K562 (cell line): ENCODE data around the gene FAM98C. TPM values are rescaled to one million over a fixed set of nuclear protein-coding genes. Genes with fewer than 3 reads are reported as not detected.

Source experiments
- BACH1 ChIP-seq: fragments of 200-800 bp; sonication (Bioruptor generic); IDR thresholded peaks from 2 replicates; pipeline ENCODE4 v1.6.1; 2016; ENCODE audit warnings: missing genetic modification characterization, missing compliant biosample characterization
- BRCA1 ChIP-seq, 2 experiments: fragments of 450-650 bp in 1 of 2; sonication (generic) in 1 of 2; formaldehyde crosslinking in 1 of 2; IDR thresholded peaks; 2 replicates each; pipeline versions ENCODE4 v1.5.0 to v1.6.1; 2017 to 2020; ENCODE audit warnings: mild to moderate bottlenecking in 1 of 2, missing genetic modification reagents in 1 of 2
- CSDE1 ChIP-seq, 2 experiments: fragments of 450-650 bp; IDR thresholded peaks; 2 replicates each; pipeline ENCODE4 v1.6.1; 2016; ENCODE audit warnings: mild to moderate bottlenecking in 1 of 2
- ETV6 ChIP-seq, 3 experiments: fragments of 150-350 bp in 1 of 3; sonication (generic) in 1 of 3; formaldehyde crosslinking in 1 of 3; IDR thresholded peaks; 2 replicates each; pipeline versions ENCODE4 v1.6.1 to v1.8.0; 2014 to 2022; ENCODE audit warnings: borderline replicate concordance in 2 of 3, low read depth in 2 of 3, antibody characterized with exemption in 1 of 3, low read length in 1 of 3, mild to moderate bottlenecking in 1 of 3, missing genetic modification reagents in 1 of 3
- NUFIP1 ChIP-seq: fragments of 450-650 bp; IDR thresholded peaks from 2 replicates; pipeline ENCODE4 v1.6.1; 2018; ENCODE audit not compliant: partially characterized antibody
- POLR2AphosphoS5 ChIP-seq: IDR thresholded peaks from 2 replicates; pipeline ENCODE4 v1.6.1; 2011; ENCODE audit warnings: mild to moderate bottlenecking, low read depth, low read length, moderate library complexity; ENCODE audit not compliant: control insufficient read depth, insufficient read depth
- TAF7 ChIP-seq: fragments of 450-650 bp; IDR thresholded peaks from 2 replicates; pipeline ENCODE4 v1.6.1; 2016; ENCODE audit warnings: missing genetic modification characterization, missing compliant biosample characterization
- WHSC1 ChIP-seq: IDR thresholded peaks from one replicate; pipeline ENCODE4 v1.6.1; 2012; ENCODE audit warnings: low read length, control low read depth, inconsistent platforms
- ZNF133 ChIP-seq: fragments of 250-450 bp; sonication (Bioruptor Pico); IDR thresholded peaks from 2 replicates; pipeline ENCODE4 v1.4.0; 2020; ENCODE audit warnings: mild to moderate bottlenecking
- ZNF175 ChIP-seq: fragments of 200-800 bp; sonication (Bioruptor generic); IDR thresholded peaks from 2 replicates; pipeline ENCODE4 v1.6.1; 2016; ENCODE audit warnings: low read depth, mild to moderate bottlenecking, missing genetic modification characterization, missing compliant biosample characterization
- ZNF77 ChIP-seq: fragments of 250-450 bp; sonication (Bioruptor Pico); IDR thresholded peaks from 2 replicates; pipeline ENCODE4 v1.5.0; 2020
- ZNF785 ChIP-seq: fragments of 250-450 bp; sonication (Bioruptor Pico); IDR thresholded peaks from 2 replicates; pipeline ENCODE4 v1.4.0; 2020; ENCODE audit warnings: mild to moderate bottlenecking
- polyA plus RNA-seq, 8 experiments: library from polyadenylated mRNA; depleted of rRNA in 4 of 8; stranded (reverse) in 5 of 8; unstranded in 3 of 8; fragments of >200 nt; fragmentation: Nextera tagmentation in 2 of 8; fragmentation: Illumina TruSeq in 1 of 8; extraction: Ambion mirVana in 2 of 8; extraction: Trizol in 1 of 8; gene quantifications; 2 replicates each; pipeline versions ENCODE4 v1.2.1 to v1.2.3, GENCODE V29; 2011 to 2014; ENCODE audit warnings: inconsistent platforms in 1 of 8, missing spikeins in 1 of 8
- total RNA-seq, 7 experiments: library from RNA; depleted of rRNA in 6 of 7; stranded (reverse); fragments of >200 nt in 6 of 7; fragmentation: Illumina TruSeq in 2 of 7; extraction: Trizol in 2 of 7; gene quantifications; 2 replicates each; pipeline versions ENCODE4 v1.2.1 to v1.2.3, GENCODE V29; 2011 to 2021; ENCODE audit warnings: low replicate concordance in 1 of 7
- TF ChIP-seq, protein P1 (sequence below), 2 experiments: fragments of 150-350 bp in 1 of 2; IDR thresholded peaks; 2 replicates each; pipeline ENCODE4 v1.6.1; 2012 to 2016; ENCODE audit warnings: low read depth in 2 of 2, low read length in 2 of 2, mild to moderate bottlenecking in 1 of 2, moderate library complexity in 1 of 2
- TF ChIP-seq, protein P2 (sequence below): fragments of 250-450 bp; sonication (Bioruptor Pico); IDR thresholded peaks from 2 replicates; pipeline ENCODE4 v1.8.0; 2021; ENCODE audit warnings: borderline replicate concordance, mild to moderate bottlenecking, moderate library complexity; ENCODE audit not compliant: poor library complexity, severe bottlenecking
- TF ChIP-seq, protein P3 (sequence below): sonication (generic); formaldehyde crosslinking; IDR thresholded peaks from 2 replicates; pipeline ENCODE4 v1.8.0; 2023; ENCODE audit warnings: mild to moderate bottlenecking, missing genetic modification reagents
- TF ChIP-seq, protein P4 (sequence below): fragments of 450-650 bp; IDR thresholded peaks from 2 replicates; pipeline ENCODE4 v1.6.1; 2017; ENCODE audit warnings: antibody characterized with exemption, mild to moderate bottlenecking

Gene FAM98C
- total and polyA plus RNA-seq, 9 of the 15 experiments (the other 6 are each of a cell fraction or from before 2014, with no cell fraction given): 1.7 to 43.8 (median 13.7) TPM

DNA sequence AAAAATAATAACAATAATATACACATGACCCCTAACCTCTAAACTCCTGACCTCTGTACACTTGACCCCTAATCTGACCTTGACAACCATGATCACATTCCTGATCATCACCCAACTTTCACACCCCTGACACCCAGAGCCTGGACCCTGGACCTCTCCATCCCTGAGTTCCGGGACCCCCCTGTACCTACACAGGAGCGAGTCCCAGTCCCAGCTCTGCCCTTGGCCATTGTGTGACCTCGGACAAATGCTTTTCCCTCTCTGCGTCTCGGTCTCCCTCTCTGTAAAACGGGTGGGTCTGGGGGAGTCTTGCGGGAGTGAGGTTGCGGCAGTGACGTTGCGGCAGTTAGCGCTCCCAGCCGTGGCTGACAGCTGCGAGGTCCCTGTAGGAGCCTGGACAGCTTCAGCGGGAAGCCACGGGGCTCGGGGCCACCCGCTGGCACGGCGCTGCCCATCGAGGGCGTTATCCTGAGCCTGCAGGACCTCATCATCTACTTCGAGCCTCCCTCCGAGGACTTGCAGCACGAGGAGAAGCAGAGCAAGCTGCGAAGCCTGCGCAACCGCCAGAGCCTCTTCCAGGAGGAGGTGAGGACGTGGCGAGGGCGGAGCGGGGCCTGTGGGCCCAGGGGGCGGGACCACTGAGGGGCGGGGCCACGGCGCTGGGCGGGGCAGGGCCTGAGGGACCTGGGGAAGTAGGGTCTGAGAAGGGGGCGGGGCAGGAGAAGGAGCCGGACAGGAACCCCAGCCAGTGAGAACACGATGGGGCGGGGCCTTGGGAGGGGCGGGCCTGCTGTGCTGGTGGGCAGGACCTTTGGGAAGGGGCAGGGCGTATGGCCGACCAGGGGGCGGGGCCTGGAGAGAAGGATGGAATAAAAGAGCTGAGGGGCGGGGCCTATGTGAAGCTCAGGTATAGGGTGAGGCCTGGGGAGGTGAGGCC, 49.8 kb downstream of the FAM98C start (continued):
- TF ChIP-seq, protein P1, sequence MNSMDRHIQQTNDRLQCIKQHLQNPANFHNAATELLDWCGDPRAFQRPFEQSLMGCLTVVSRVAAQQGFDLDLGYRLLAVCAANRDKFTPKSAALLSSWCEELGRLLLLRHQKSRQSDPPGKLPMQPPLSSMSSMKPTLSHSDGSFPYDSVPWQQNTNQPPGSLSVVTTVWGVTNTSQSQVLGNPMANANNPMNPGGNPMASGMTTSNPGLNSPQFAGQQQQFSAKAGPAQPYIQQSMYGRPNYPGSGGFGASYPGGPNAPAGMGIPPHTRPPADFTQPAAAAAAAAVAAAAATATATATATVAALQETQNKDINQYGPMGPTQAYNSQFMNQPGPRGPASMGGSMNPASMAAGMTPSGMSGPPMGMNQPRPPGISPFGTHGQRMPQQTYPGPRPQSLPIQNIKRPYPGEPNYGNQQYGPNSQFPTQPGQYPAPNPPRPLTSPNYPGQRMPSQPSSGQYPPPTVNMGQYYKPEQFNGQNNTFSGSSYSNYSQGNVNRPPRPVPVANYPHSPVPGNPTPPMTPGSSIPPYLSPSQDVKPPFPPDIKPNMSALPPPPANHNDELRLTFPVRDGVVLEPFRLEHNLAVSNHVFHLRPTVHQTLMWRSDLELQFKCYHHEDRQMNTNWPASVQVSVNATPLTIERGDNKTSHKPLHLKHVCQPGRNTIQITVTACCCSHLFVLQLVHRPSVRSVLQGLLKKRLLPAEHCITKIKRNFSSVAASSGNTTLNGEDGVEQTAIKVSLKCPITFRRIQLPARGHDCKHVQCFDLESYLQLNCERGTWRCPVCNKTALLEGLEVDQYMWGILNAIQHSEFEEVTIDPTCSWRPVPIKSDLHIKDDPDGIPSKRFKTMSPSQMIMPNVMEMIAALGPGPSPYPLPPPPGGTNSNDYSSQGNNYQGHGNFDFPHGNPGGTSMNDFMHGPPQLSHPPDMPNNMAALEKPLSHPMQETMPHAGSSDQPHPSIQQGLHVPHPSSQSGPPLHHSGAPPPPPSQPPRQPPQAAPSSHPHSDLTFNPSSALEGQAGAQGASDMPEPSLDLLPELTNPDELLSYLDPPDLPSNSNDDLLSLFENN (IDR thresholded peaks at IDR 0.05; ENCODE audit: low read depth in 2 of 2, low read length in 2 of 2): no peak
- TF ChIP-seq, protein P2, sequence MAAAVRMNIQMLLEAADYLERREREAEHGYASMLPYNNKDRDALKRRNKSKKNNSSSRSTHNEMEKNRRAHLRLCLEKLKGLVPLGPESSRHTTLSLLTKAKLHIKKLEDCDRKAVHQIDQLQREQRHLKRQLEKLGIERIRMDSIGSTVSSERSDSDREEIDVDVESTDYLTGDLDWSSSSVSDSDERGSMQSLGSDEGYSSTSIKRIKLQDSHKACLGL: no peak
- no peak for TF ChIP-seq BACH1 (tag)
- TF ChIP-seq, protein P3, sequence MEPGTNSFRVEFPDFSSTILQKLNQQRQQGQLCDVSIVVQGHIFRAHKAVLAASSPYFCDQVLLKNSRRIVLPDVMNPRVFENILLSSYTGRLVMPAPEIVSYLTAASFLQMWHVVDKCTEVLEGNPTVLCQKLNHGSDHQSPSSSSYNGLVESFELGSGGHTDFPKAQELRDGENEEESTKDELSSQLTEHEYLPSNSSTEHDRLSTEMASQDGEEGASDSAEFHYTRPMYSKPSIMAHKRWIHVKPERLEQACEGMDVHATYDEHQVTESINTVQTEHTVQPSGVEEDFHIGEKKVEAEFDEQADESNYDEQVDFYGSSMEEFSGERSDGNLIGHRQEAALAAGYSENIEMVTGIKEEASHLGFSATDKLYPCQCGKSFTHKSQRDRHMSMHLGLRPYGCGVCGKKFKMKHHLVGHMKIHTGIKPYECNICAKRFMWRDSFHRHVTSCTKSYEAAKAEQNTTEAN (CRISPR knock-in tag): no peak
- no peak for TF ChIP-seq ZNF77 (CRISPR knock-in tag)
- TF ChIP-seq POLR2AphosphoS5: no peak; the same call in 1 of the 2 replicates
- TF ChIP-seq TAF7: no peak; the same call in 1 of the 2 replicates
- TF ChIP-seq ZNF175: no peak
- TF ChIP-seq NUFIP1: peak; percentile 51
- no peak for TF ChIP-seq ZNF785 (CRISPR knock-in tag)
- TF ChIP-seq, protein P4, sequence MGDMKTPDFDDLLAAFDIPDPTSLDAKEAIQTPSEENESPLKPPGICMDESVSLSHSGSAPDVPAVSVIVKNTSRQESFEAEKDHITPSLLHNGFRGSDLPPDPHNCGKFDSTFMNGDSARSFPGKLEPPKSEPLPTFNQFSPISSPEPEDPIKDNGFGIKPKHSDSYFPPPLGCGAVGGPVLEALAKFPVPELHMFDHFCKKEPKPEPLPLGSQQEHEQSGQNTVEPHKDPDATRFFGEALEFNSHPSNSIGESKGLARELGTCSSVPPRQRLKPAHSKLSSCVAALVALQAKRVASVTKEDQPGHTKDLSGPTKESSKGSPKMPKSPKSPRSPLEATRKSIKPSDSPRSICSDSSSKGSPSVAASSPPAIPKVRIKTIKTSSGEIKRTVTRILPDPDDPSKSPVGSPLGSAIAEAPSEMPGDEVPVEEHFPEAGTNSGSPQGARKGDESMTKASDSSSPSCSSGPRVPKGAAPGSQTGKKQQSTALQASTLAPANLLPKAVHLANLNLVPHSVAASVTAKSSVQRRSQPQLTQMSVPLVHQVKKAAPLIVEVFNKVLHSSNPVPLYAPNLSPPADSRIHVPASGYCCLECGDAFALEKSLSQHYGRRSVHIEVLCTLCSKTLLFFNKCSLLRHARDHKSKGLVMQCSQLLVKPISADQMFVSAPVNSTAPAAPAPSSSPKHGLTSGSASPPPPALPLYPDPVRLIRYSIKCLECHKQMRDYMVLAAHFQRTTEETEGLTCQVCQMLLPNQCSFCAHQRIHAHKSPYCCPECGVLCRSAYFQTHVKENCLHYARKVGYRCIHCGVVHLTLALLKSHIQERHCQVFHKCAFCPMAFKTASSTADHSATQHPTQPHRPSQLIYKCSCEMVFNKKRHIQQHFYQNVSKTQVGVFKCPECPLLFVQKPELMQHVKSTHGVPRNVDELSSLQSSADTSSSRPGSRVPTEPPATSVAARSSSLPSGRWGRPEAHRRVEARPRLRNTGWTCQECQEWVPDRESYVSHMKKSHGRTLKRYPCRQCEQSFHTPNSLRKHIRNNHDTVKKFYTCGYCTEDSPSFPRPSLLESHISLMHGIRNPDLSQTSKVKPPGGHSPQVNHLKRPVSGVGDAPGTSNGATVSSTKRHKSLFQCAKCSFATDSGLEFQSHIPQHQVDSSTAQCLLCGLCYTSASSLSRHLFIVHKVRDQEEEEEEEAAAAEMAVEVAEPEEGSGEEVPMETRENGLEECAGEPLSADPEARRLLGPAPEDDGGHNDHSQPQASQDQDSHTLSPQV: peak; percentile 99
- TF ChIP-seq CSDE1 (IDR thresholded peaks at IDR 0.05): no peak
- TF ChIP-seq BRCA1 (IDR thresholded peaks at IDR 0.05): no peak
- TF ChIP-seq BRCA1 (CRISPR knock-in tag; IDR thresholded peaks at IDR 0.05): no peak
- no peak for TF ChIP-seq WHSC1
- no peak for TF ChIP-seq ETV6 (IDR thresholded peaks at IDR 0.05; ENCODE audit: borderline replicate concordance in 1 of 2, low read depth in 2 of 2, low read length in 1 of 2)
- TF ChIP-seq ETV6 (CRISPR knock-in tag; IDR thresholded peaks at IDR 0.05; ENCODE audit: borderline replicate concordance): no peak
- no peak for TF ChIP-seq ZNF133
